Measurements from ENCODE around the gene RBM33.

DNA sequence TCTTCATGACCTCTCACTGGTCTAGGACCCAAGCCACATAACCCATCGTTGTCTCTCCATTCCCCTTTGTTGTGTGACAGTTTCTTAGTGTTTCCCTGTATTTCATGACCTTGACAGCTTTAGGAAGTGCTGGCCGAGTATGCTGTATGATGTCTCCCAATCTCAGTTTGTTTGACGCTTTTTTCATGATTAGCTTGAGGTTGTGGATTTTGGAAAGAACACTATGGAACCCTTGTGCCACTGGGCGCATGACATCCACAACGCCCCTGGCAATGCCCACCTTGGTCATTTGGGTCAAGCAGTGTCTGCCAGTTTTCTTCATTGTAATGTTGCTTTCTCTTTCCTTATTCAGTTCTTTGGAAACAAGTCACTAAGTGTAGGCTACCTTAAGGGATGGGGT, 52.3 kb downstream of the RBM33 start:
- TF ChIP-seq NRF1 (conservative IDR thresholded peaks at IDR 0.05; ENCODE audit: low read depth, low read length) (no peak), HDAC6 (IDR thresholded peaks at IDR 0.05; ENCODE audit: unreplicated experiment) (no peak), SREBF1 (IDR thresholded peaks at IDR 0.05; ENCODE audit: low read length) (no peak), TARDBP (IDR thresholded peaks at IDR 0.05; ENCODE audit: borderline replicate concordance) (no peak)
- TF ChIP-seq, protein P1, sequence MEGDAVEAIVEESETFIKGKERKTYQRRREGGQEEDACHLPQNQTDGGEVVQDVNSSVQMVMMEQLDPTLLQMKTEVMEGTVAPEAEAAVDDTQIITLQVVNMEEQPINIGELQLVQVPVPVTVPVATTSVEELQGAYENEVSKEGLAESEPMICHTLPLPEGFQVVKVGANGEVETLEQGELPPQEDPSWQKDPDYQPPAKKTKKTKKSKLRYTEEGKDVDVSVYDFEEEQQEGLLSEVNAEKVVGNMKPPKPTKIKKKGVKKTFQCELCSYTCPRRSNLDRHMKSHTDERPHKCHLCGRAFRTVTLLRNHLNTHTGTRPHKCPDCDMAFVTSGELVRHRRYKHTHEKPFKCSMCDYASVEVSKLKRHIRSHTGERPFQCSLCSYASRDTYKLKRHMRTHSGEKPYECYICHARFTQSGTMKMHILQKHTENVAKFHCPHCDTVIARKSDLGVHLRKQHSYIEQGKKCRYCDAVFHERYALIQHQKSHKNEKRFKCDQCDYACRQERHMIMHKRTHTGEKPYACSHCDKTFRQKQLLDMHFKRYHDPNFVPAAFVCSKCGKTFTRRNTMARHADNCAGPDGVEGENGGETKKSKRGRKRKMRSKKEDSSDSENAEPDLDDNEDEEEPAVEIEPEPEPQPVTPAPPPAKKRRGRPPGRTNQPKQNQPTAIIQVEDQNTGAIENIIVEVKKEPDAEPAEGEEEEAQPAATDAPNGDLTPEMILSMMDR (IDR thresholded peaks at IDR 0.05 in 2 of 3, conservative IDR thresholded peaks at IDR 0.05 in 1 of 3; ENCODE audit: control insufficient read depth in 2 of 3, extremely low read depth in 1 of 3, insufficient read depth in 1 of 3, low read depth in 3 of 3, low read length in 3 of 3), result no peak
- TF ChIP-seq, protein P2, sequence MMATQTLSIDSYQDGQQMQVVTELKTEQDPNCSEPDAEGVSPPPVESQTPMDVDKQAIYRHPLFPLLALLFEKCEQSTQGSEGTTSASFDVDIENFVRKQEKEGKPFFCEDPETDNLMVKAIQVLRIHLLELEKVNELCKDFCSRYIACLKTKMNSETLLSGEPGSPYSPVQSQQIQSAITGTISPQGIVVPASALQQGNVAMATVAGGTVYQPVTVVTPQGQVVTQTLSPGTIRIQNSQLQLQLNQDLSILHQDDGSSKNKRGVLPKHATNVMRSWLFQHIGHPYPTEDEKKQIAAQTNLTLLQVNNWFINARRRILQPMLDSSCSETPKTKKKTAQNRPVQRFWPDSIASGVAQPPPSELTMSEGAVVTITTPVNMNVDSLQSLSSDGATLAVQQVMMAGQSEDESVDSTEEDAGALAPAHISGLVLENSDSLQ (IDR thresholded peaks at IDR 0.05), result no peak
- TF ChIP-seq, protein P3, sequence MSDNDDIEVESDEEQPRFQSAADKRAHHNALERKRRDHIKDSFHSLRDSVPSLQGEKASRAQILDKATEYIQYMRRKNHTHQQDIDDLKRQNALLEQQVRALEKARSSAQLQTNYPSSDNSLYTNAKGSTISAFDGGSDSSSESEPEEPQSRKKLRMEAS (IDR thresholded peaks at IDR 0.05; ENCODE audit: low read depth, low read length), result no peak
